22Rv1 (cell line): ENCODE data around the gene UCN.

ENCODE experiments used
- H3K27ac ChIP-seq: fragments of 450-650 bp; 2 replicates; pipeline ENCODE4 v1.5.1; 2017
- CTCF ChIP-seq: fragments of 450-650 bp; IDR thresholded peaks from 2 replicates; pipeline ENCODE4 v1.5.1; 2017; ENCODE audit warnings: mild to moderate bottlenecking
- ZFX ChIP-seq: fragments of 450-650 bp; IDR thresholded peaks from 2 replicates; pipeline ENCODE4 v1.6.1; 2017; ENCODE audit warnings: antibody characterized with exemption, borderline replicate concordance

The UCN gene

GRCh38 chr2:27263287-27264252 is 44.7 kb downstream of the UCN start:
- no peak overlapping the region for H3K27ac ChIP-seq
- TF ChIP-seq ZFX (no peak), CTCF (no peak)

GRCh38 chr2:27262379-27263286 is 45.6 kb downstream of the UCN start, which contains the start of gene SLC30A3:
Gene SLC30A3 (minus strand): TSS chr2:27263047. CDS start chr2:27262906, 141 bp downstream.
- TF ChIP-seq CTCF (no peak), ZFX (no peak)
- H3K27ac ChIP-seq, result no peak within 1 kb of the TSS

- no peak overlapping the region for H3K27ac ChIP-seq
- no peak for TF ChIP-seq CTCF
- no peak for TF ChIP-seq ZFX
These were observed 46.3 kb downstream of the UCN start for GRCh38 chr2:27261926-27262298.

GRCh38 chr2:27261241-27261925 is 46.9 kb downstream of the UCN start:
- H3K27ac ChIP-seq, result no peak overlapping the region
- no peak for TF ChIP-seq CTCF
- no peak for TF ChIP-seq ZFX

- no peak overlapping the region for H3K27ac ChIP-seq
- no peak for TF ChIP-seq CTCF
- no peak for TF ChIP-seq ZFX
These were observed 50.2 kb downstream of the UCN start for GRCh38 chr2:27258051-27258450.
